Measurements from ENCODE around the gene RBM19. TPM values are rescaled to one million over a fixed set of nuclear protein-coding genes. Genes with fewer than 3 reads are reported as not detected.

The RBM19 gene
- total RNA-seq, 4 donors from 2014 or later: 20.7 to 41.1 (median 23.4) TPM

DNA sequence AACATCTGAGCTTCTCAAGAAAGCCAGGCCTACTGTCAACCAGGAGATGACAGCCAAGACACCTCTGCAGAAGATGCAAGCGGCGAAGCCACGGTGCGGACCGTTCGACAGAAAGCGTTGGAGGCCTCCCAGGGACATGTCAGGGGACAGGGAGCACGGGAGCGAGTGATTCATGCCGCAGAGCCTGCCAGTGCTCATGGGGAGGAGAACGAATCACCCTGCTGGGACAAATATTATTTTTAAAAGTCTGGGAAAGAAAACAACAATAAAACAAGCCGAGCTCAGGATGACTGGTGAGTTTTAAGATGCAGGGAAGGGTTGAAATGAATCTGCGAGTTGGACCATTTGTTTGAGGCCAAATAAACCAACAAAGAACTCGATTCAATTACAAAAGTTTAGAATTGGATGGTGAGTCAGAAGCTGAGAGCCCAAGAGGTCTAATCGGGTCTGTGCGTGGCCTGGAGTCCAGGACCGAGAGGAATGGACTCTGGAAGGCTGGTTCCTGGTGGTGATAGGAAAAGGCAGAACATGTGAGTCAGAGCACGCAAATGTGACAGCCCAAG, 91.0 kb downstream of the RBM19 start:
- no peak for DNase-seq (ENCODE audit: low spot score in 2 of 2)
- WGBS, 2 donors: 86 to 87% methylated on average over 18 of the region's 18 CpGs
- no peak overlapping the region for H3K4me3 ChIP-seq (ENCODE audit: low read depth, poor library complexity, severe bottlenecking)
- intact Hi-C loops (cut with DNase I; ENCODE audit: low total_unique reads): no loop called here
- no peak for TF ChIP-seq POLR2A (IDR thresholded peaks at IDR 0.05)
- TF ChIP-seq, protein P1, sequence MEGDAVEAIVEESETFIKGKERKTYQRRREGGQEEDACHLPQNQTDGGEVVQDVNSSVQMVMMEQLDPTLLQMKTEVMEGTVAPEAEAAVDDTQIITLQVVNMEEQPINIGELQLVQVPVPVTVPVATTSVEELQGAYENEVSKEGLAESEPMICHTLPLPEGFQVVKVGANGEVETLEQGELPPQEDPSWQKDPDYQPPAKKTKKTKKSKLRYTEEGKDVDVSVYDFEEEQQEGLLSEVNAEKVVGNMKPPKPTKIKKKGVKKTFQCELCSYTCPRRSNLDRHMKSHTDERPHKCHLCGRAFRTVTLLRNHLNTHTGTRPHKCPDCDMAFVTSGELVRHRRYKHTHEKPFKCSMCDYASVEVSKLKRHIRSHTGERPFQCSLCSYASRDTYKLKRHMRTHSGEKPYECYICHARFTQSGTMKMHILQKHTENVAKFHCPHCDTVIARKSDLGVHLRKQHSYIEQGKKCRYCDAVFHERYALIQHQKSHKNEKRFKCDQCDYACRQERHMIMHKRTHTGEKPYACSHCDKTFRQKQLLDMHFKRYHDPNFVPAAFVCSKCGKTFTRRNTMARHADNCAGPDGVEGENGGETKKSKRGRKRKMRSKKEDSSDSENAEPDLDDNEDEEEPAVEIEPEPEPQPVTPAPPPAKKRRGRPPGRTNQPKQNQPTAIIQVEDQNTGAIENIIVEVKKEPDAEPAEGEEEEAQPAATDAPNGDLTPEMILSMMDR (IDR thresholded peaks at IDR 0.05): no peak

DNA sequence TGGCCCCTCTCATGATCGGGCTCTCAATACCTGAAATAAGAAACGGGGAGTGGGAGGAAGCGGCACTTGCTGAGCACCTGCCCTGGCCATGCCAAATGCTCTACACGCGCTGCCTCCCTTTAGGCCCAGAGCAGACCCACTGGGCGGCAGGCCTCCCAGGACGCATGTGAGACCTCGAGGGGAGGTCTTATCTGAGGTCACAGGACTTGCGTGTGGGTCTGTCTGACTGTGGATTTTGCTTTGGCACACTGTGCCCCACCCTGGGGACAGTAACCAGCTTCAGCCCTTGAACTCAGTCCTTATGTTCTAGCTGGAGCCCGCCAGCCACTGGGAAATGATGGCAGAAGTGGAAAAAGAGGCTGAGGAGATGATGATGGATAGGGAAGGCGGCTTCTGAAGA, 91.8 kb downstream of the RBM19 start:
- WGBS, 2 donors: 95 to 97% methylated on average over 11 of the region's 11 CpGs
- TF ChIP-seq, protein P1 (IDR thresholded peaks at IDR 0.05): no peak
- TF ChIP-seq POLR2A (IDR thresholded peaks at IDR 0.05): no peak
- no peak overlapping the region for H3K4me3 ChIP-seq (ENCODE audit: low read depth, poor library complexity, severe bottlenecking)
- no peak for DNase-seq (ENCODE audit: low spot score in 2 of 2)
- intact Hi-C loops (cut with DNase I; ENCODE audit: low total_unique reads): no loop called here

DNA sequence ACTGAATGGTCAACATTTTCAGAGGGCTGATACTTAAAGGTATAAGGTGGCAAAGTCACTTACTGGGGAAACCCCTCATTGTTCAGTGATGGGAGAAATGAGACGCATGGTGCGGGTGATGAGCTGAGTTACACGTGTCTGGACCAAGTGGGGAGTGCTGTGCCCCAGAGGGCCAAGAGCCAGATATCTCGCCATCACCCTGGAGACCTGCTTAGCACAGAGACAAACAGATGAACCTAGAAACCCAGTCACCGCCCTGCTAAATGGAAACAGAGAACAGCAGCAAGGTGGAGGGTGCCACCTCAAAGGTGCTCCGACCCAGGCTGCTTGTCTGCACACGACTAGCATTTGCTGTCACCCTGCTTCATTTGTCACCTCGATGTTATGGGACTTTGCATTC, 92.4 kb downstream of the RBM19 start:
- no peak overlapping the region for H3K4me3 ChIP-seq (ENCODE audit: low read depth, poor library complexity, severe bottlenecking)
- no peak for TF ChIP-seq POLR2A (IDR thresholded peaks at IDR 0.05)
- TF ChIP-seq, protein P1 (IDR thresholded peaks at IDR 0.05): no peak
- intact Hi-C loops (cut with DNase I; ENCODE audit: low total_unique reads): no loop called here
- 63 to 80% methylated on average over 8 of the region's 8 CpGs for WGBS, 2 donors
- DNase-seq (ENCODE audit: low spot score in 2 of 2): no peak

DNA sequence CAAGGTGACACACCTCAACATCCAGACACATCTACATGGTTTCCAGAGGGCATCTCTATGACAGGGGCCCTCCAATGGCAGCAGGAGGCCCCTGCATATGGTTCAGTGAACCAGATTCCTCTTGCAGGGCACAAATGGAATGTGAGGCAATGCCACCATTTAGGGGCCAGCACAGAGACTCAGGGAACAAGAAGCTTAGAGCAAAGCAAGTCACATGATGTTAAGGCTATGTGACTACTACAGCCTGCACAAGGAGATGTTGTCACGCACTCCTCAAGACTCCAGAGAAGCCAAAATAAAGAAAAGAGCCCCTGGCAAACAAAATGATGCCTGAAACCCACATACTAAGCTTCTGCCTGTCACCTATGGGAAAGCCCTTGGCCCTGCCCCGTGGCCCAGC, 95.2 kb downstream of the RBM19 start:
- intact Hi-C loops (cut with DNase I; ENCODE audit: low total_unique reads): no loop called here
- H3K4me3 ChIP-seq (ENCODE audit: low read depth, poor library complexity, severe bottlenecking): no peak overlapping the region
- no peak for TF ChIP-seq POLR2A (IDR thresholded peaks at IDR 0.05)
- TF ChIP-seq, protein P1 (IDR thresholded peaks at IDR 0.05): no peak
- 87 to 98% methylated on average over 2 of the region's 2 CpGs for WGBS, 2 donors
- no peak for DNase-seq (ENCODE audit: low spot score in 2 of 2)

DNA sequence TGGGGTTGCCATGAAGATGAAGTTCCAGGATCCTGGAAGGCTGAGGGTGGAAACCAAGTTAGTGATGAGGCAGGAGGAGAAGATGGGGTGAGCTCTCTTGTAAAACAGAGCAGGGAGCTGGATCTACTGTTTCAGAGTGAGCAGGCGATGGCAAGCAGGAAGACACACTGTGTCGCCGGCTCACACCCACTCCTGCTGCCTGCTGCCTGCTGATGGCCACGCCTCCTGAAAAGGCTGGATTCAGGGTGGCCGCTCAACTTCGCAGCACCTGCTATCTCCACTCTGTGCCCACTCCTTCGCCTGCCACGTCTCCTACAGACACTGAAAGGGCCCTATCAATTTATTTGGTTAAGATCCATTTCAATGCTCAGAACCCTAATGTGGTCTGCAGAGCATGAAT, 96.1 kb downstream of the RBM19 start:
- no peak for DNase-seq (ENCODE audit: low spot score in 2 of 2)
- no peak overlapping the region for H3K4me3 ChIP-seq (ENCODE audit: low read depth, poor library complexity, severe bottlenecking)
- intact Hi-C loops (cut with DNase I; ENCODE audit: low total_unique reads): no loop called here
- WGBS, 2 donors: 86 to 87% methylated on average over 8 of the region's 8 CpGs
- TF ChIP-seq, protein P1 (IDR thresholded peaks at IDR 0.05): no peak
- TF ChIP-seq POLR2A (IDR thresholded peaks at IDR 0.05): no peak

DNA sequence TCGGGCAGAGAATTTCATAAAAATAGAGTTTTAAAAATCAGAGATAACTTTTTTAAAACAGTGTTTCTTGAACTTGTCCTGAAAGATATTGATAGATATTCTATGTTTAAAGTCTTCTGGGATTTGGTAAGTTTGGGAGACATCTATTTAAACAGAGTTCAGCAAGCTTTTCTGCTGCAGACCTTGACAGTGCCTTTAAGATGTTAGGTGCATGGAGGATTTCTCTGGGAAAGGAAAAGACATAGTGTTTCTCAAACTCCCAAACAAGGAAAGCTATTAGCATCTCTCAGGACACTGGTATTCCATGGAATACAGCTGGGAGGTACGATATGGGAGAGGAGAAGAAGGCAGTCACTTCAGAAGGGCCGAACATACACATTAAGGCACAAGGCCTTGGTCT, 97.8 kb downstream of the RBM19 start:
- no peak overlapping the region for H3K4me3 ChIP-seq (ENCODE audit: low read depth, poor library complexity, severe bottlenecking)
- intact Hi-C loops (cut with DNase I; ENCODE audit: low total_unique reads): no loop called here
- no peak for DNase-seq (ENCODE audit: low spot score in 2 of 2)
- TF ChIP-seq POLR2A (IDR thresholded peaks at IDR 0.05): no peak
- TF ChIP-seq, protein P1 (IDR thresholded peaks at IDR 0.05): no peak
- WGBS, 2 donors: 91 to 92% methylated on average over 3 of the region's 3 CpGs

All from lower leg skin (tissue), 4 donors.